HG03460 (cell line): ENCODE results near the gene PDE3A.
"Not testable (repeated sequence)": the region's sequence is repeated elsewhere in the genome, so short reads cannot be mapped to it uniquely, and the experiment has no call there.

Experiments used
- ATAC-seq: cut with Tn5 transposase; IDR thresholded peaks from one replicate; pipeline ENCODE4 v1.9.1; 2021; ENCODE audit not compliant: unreplicated experiment

PDE3A gene

DNA sequence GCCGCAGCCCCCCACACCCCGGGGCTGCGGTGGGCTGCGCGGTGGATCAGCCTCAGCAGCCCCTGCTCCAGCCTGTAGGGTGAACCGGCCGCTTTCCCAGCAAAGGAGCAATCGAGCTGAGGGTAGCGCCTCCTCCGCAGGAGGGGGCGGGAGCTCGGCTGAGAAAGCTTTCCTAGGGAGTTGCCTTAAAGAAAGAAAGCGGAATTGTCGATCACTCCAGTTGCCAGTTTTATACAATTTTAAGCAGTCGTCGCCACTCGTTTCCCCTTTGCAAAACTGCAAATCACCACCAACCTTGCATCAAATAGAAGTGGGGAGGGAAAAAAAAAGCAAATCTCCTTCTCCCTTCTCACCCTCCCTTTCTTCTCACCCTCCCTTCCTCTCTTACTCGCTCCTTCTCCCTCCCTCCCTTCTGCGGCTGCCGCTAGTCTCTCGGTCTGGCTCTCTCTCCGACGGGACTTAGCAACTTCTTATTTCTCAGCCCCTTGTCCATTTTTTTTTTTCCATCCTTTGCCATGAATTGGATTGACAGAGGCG, at the start of gene PDE3A:
TSS of gene PDE3A (plus strand) at position 424 of the 537 bp plus-strand sequence. CDS start 748 bp downstream, outside the sequence.
- ATAC-seq: no peak

GRCh38 chr12:20319366-20319765, 49.0 kb upstream of the PDE3A start:
- no peak for ATAC-seq

DNA sequence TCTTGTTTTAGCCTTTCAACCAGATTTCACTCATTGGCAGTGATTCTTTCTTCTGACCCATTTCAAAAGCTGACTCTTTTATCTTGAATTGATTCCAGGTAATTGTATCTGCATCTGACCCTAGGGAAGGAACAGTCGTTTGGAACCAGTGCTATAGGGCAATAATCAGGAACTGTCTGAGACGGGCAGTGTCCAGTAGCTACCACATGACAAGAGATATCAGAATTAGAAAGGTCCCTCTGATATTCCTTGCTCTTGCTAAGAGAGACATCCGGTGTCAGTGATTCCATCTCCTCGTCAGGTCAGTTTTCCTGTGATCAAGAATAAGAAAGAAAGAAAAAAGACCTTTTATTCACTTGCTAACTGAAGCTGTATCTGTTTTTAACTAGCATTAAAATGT, 47.8 kb upstream of the PDE3A start:
- no peak for ATAC-seq

DNA sequence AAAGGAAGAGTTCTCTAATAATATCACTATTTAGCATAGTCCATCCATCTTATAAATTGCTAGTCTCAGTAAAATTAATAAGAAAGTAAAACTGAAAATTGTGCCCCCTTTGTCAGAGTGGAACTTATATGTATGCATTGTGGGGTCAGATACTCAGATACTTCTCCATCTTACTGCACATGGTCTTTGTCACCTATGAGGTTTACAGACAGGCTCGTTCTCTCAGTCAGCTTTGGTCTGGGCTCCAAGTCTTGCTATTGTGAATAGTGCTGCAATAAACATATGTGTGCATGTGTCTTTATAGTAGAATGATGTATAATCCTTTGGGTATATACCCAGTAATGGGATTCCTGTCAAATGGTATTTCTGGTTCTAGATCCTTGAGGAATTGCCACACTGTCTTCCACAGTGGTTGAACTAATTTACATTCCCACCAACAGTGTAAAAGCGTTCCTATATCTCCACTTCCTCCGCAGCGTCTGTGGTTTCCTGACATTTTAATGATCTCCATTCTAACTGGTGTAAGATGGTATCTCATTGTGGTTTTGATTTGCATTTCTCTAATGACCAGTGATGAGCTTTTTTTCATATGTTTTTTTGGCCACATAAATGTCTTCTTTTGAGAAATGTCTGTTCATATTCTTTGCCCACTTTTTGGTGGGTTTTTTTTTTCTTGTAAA, 37.4 kb upstream of the PDE3A start:
- not testable (repeated sequence) for ATAC-seq

- ATAC-seq: no peak
These were observed 29.3 kb upstream of the PDE3A start for GRCh38 chr12:20339060-20339459.

DNA sequence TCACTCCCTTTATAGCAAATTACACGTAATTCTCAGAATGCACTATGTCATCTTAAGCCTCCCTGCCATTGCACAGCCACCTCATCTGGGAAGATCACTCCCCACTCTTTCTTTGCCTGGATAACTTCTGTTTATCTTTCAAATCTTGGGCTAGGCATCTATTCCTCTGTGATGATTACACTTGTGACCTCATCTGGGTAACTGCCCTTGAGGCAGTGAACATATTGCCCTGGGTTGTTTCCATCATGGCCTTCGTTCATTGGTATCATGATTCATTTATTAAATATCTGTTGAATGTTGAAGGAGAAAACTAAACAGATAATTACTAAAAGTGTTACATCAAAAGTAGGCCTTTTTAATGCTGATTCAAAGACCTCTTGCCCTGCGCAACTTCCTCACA, 26.2 kb upstream of the PDE3A start:
- no peak for ATAC-seq

GRCh38 chr12:20345866-20346265, 22.5 kb upstream of the PDE3A start:
- no peak for ATAC-seq

GRCh38 chr12:20350026-20350425, 18.3 kb upstream of the PDE3A start:
- no peak for ATAC-seq

DNA sequence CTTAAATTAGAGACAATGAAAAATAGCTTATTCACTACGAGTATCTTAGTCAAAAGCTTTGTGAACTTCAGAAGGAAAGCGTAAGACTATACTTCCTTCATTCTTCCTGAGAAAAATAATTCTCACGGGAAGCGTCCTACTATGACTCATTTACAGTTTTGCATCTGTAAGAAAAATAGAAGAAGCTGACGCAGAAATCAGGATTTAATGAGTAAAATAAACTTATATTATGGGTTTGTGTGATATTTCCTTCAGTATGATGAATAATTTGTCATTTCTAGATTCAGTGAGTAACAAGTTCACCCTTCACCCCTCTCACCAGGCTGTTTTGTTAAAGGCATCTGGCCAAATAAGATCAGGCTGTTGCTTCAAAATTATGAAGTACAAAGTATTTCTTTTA, 17.8 kb upstream of the PDE3A start:
- no peak for ATAC-seq

DNA sequence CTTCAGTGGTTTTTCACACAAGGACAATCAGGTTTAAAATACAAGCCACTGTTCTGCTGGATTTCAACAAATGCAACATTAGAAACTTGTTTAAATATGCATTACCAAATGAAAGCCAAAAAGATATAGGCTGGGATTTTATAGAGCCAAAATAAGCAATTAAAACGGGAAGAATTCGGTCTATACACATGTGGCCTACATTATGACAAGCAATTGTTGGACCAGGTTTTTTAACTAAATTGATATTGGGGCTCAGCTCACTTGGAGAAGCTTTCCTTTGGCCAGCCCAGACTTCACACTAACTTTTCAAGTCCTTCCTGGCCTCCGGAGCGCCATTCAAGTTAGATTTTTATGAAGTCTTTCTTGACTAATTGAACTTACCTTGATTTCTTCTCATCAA, 16.9 kb upstream of the PDE3A start:
- ATAC-seq: no peak

- ATAC-seq: no peak
These were observed 12.3 kb upstream of the PDE3A start for GRCh38 chr12:20356048-20356447.

- no peak for ATAC-seq
These were observed 7.9 kb upstream of the PDE3A start for GRCh38 chr12:20360407-20360806.

GRCh38 chr12:20361416-20361815, 6.9 kb upstream of the PDE3A start:
- ATAC-seq: no peak

DNA sequence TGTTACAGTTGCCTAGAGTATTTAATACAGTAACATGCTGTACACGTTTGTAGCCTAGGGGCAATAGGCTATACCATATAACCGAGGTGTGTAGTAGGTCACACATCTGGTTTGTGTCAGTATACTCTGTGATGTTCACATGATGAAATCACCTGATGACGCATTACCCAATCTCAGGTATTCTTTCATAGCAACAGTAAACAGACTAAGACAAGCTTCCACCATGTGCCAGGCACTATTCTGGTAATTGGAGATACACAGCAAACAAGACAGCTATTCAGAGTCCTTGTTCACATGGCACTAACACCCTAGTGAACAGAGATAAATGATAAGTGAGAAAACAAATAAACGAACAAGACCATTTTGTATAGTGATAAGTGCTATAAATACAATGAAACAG, 3.8 kb upstream of the PDE3A start:
- no peak for ATAC-seq

GRCh38 chr12:20366776-20367409, 1.4 kb upstream of the PDE3A start:
- ATAC-seq: no peak

GRCh38 chr12:20367583-20368113, 689 bp upstream of the PDE3A start:
- no peak for ATAC-seq

- no peak for ATAC-seq
These were observed 441 bp downstream of the PDE3A start for GRCh38 chr12:20368651-20369304.

GRCh38 chr12:20369305-20370013, 1.1 kb downstream of the PDE3A start:
- ATAC-seq: no peak

DNA sequence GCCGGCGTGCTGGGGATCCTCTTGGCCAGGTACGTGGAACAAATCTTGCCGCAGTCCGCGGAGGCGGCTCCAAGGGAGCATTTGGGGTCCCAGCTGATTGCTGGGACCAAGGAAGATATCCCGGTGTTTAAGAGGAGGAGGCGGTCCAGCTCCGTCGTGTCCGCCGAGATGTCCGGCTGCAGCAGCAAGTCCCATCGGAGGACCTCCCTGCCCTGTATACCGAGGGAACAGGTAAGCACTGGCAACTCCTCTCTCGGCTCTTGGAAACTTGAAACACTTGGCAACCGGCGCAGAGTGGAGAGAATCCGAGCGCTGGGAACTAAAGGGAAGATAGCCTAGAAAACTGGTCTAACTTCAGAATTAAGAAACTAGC, 1.7 kb downstream of the PDE3A start:
- no peak for ATAC-seq

- ATAC-seq: no peak
These were observed 2.7 kb downstream of the PDE3A start for GRCh38 chr12:20370866-20371519.
